ENCODE results near the gene HSPH1.

DNA sequence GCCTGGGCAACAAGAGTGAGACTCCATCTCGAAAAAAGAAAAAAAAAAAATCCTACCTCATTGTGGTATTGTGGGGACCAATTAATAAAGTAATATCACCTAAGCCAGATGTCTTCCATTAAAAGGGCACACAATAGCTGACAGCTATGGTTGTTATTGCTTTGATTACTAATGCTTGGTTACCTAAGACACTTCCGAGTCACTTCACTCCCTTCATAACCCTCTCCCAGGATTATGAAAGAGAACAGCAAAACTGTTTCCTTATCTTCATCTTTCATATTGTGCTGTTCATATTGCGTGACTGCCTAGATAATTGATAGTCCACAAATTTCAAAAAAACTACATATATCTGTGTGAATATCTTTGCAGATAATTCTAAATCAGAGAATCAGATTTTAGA lies 10.3 kb upstream of the HSPH1 start:
- TF ChIP-seq, protein P1, sequence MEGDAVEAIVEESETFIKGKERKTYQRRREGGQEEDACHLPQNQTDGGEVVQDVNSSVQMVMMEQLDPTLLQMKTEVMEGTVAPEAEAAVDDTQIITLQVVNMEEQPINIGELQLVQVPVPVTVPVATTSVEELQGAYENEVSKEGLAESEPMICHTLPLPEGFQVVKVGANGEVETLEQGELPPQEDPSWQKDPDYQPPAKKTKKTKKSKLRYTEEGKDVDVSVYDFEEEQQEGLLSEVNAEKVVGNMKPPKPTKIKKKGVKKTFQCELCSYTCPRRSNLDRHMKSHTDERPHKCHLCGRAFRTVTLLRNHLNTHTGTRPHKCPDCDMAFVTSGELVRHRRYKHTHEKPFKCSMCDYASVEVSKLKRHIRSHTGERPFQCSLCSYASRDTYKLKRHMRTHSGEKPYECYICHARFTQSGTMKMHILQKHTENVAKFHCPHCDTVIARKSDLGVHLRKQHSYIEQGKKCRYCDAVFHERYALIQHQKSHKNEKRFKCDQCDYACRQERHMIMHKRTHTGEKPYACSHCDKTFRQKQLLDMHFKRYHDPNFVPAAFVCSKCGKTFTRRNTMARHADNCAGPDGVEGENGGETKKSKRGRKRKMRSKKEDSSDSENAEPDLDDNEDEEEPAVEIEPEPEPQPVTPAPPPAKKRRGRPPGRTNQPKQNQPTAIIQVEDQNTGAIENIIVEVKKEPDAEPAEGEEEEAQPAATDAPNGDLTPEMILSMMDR (IDR thresholded peaks at IDR 0.05; ENCODE audit: low read length) = no peak
- TF ChIP-seq EZH2phosphoT487 (IDR thresholded peaks at IDR 0.05; ENCODE audit: low read length) (no peak), EZH2 (optimal IDR thresholded peaks at IDR 0.05; ENCODE audit: low read depth, low read length) (no peak)
